ENCODE measurements around the gene WDFY2. TPM values are rescaled to one million over a fixed set of nuclear protein-coding genes. Genes with fewer than 3 reads are reported as not detected.

Gene WDFY2
- total RNA-seq, 6 donors from 2014 or later = 13.4 to 34.0 (median 18.8) TPM

GRCh38 chr13:51674276-51674675 is 90.0 kb downstream of the WDFY2 start:
- Histone ChIP-seq H3K4me1 (peaks cover 8 to 15% (median 12%) of the 10 kb centered on the region in 4 donors), H3K4me3 (no peak overlapping the region), H3K27me3 (no peaks in the 10 kb centered on the region), H3K9me3 (no peaks in the 10 kb centered on the region), H3K36me3 (no peaks in the 10 kb centered on the region), H3K27ac (peak overlapping the region; percentile 9 to 22 (median 12))
- ATAC-seq (ENCODE audit: low FRiP score in 2 of 2) (peak; percentile 54 to 89), DNase-seq (peak in 1 of 2 donors; percentile 87)
- TF ChIP-seq POLR2AphosphoS5 (IDR thresholded peaks at IDR 0.05) (peak; percentile 35 to 76), EP300 (IDR thresholded peaks at IDR 0.05) (peak in 1 of 4 donors; percentile 70), CTCF (IDR thresholded peaks at IDR 0.05) (no peak)
- WGBS, 2 donors = 73 to 75% methylated on average over 5 of the region's 5 CpGs

DNA sequence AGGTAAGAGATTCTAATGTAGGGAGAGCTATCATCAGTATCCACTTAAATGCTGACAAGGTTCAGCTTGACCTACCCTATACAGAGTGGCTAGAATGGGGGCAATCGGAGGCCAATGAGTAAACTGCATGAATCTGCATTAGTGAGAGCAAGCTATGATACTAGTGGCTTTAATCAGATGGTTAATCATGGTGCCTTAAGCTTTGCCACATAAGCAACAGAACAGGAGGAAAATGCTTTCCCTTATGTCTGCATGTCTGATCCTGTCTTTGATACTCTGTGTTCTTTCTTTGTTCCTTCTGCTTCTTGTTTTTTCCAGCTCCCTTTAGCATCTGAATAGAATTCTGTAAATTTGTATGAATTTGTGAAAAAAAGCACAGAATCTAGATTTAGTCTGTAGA is 91.1 kb downstream of the WDFY2 start:
- H3K27ac ChIP-seq = no peak overlapping the region
- no peak for ATAC-seq (ENCODE audit: low FRiP score in 2 of 2)
- TF ChIP-seq CTCF (IDR thresholded peaks at IDR 0.05) = no peak
- TF ChIP-seq EP300 (IDR thresholded peaks at IDR 0.05) = no peak
- TF ChIP-seq POLR2AphosphoS5 (IDR thresholded peaks at IDR 0.05) = no peak
- TF ChIP-seq POLR2A (IDR thresholded peaks at IDR 0.05) = no peak

DNA sequence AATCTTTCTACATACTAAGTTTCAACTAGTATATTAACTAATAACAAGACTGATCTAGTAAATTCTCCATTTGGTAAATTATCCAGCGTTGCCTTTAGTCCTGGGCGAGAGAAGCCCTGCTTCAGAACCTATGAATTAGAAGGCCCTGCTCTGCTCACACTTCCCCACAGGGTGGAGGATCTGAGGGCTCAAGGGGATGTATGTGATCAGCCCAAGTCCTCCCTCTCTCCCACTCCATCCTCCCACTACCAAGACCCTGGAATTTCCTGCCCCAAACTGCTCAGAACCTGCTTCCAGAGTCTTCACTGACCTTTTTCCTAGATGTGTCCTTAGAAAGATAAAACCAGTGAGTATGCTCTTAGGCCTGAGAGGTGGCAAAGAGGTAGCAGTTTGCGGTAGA is 91.6 kb downstream of the WDFY2 start:
- H3K4me3 ChIP-seq = no peak overlapping the region
- H3K4me1 ChIP-seq = peaks cover 8 to 15% (median 12%) of the 10 kb centered on the region in 4 donors
- ATAC-seq (ENCODE audit: low FRiP score in 2 of 2) = no peak
- no peak for DNase-seq
- 87 to 97% methylated on average over 3 of the region's 3 CpGs for WGBS, 2 donors
- H3K27me3 ChIP-seq = no peaks in the 10 kb centered on the region
- TF ChIP-seq POLR2A (IDR thresholded peaks at IDR 0.05) (no peak), CTCF (IDR thresholded peaks at IDR 0.05) (no peak)
- no peaks in the 10 kb centered on the region for H3K9me3 ChIP-seq
- no peaks in the 10 kb centered on the region for H3K36me3 ChIP-seq
- H3K27ac ChIP-seq = no peak overlapping the region

More for the DNA sequence above, 91.1 kb downstream of the WDFY2 start:
- H3K36me3 ChIP-seq = no peaks in the 10 kb centered on the region
- peaks cover 8 to 15% (median 12%) of the 10 kb centered on the region in 4 donors for H3K4me1 ChIP-seq
- no peak for DNase-seq
- WGBS, 2 donors = 93 to 97% methylated on average over 1 of the region's 1 CpG
- H3K4me3 ChIP-seq = no peak overlapping the region
- H3K27me3 ChIP-seq = no peaks in the 10 kb centered on the region
- no peaks in the 10 kb centered on the region for H3K9me3 ChIP-seq

- no peaks in the 10 kb centered on the region for H3K27me3 ChIP-seq
- peaks cover 8 to 15% (median 12%) of the 10 kb centered on the region in 4 donors for H3K4me1 ChIP-seq
- WGBS, 2 donors = 98% methylated on average over 3 of the region's 3 CpGs
- no peak for ATAC-seq (ENCODE audit: low FRiP score in 2 of 2)
- H3K36me3 ChIP-seq = no peaks in the 10 kb centered on the region
- no peak for DNase-seq
- H3K9me3 ChIP-seq = no peaks in the 10 kb centered on the region
- TF ChIP-seq POLR2A (IDR thresholded peaks at IDR 0.05) (no peak), POLR2AphosphoS5 (IDR thresholded peaks at IDR 0.05) (no peak), CTCF (IDR thresholded peaks at IDR 0.05) (no peak), EP300 (IDR thresholded peaks at IDR 0.05) (no peak)
- H3K27ac ChIP-seq = no peak overlapping the region
- H3K4me3 ChIP-seq = no peak overlapping the region
Measured at GRCh38 chr13:51676739-51677138, 92.5 kb downstream of the WDFY2 start.

DNA sequence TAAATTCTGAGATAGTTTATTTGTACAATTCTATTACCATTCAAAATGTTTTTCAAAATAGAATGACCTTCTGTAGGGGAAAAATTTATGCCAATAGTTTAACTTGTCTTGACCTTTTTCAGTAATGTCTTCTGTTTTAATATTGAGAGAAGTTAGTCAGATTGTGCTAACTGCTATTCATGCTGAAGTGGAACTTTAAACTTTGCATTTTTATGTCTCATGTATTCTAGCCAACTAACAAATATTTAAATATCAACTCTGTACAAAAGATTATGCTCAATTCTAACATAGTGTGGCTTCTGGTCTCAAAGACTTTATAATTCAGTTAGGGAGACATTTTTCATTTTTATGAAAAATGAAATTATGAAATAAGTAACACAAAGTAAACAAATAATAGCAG is 94.2 kb downstream of the WDFY2 start:
- H3K4me1 ChIP-seq = peaks cover 2 to 8% (median 4%) of the 10 kb centered on the region in 4 donors
- no peaks in the 10 kb centered on the region for H3K9me3 ChIP-seq
- no peak for DNase-seq
- no peak overlapping the region for H3K27ac ChIP-seq
- no peaks in the 10 kb centered on the region for H3K27me3 ChIP-seq
- ATAC-seq (ENCODE audit: low FRiP score in 2 of 2) = no peak
- H3K4me3 ChIP-seq = no peak overlapping the region
- H3K36me3 ChIP-seq = no peaks in the 10 kb centered on the region
- TF ChIP-seq POLR2AphosphoS5 (IDR thresholded peaks at IDR 0.05) (no peak), POLR2A (IDR thresholded peaks at IDR 0.05) (no peak), CTCF (IDR thresholded peaks at IDR 0.05) (no peak), EP300 (IDR thresholded peaks at IDR 0.05) (no peak)

All from upper lobe of left lung (tissue), 6 donors.